ENCODE measurements around the gene VAPA. TPM values are rescaled to one million over a fixed set of nuclear protein-coding genes. Genes with fewer than 3 reads are reported as not detected.

The VAPA gene
- polyA plus RNA-seq, 1 of the 3 experiments (the other 2 are of a cell fraction): 109 TPM

DNA sequence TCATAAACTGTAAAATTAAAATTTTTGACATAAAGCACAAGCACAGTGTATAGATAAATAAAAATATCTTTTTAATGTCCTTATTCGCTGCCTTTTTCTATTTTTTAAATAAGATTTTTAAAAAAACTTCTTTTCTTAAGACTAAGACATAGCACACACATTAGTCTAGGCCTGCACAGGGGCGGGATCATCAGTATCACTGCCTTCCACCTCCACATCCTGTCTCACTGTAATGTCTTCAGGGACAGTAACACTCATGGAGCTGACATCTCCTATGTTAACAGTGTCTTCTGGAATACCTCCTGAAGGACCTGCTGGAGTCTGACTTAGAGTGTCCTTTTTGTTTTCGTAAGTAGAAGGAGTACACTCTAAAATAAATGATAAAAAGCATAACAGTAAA is 33.0 kb downstream of the VAPA start:
- 92% methylated on average over 3 of the region's 3 CpGs for WGBS (ENCODE audit: low lambda C conversion rate)
- Histone ChIP-seq H3K27me3 (ENCODE audit: insufficient read depth) (no peaks in the 10 kb centered on the region), H3K9ac (no peak overlapping the region), H3F3A (replicated peaks; ENCODE audit: insufficient read depth) (peaks cover 18% of the 10 kb centered on the region), H3K79me2 (ENCODE audit: insufficient read depth) (peaks cover 67% of the 10 kb centered on the region), H4K20me1 (ENCODE audit: insufficient read depth) (peaks cover 15% of the 10 kb centered on the region), H3K4me1 (ENCODE audit: control insufficient read depth in 1 of 2, insufficient read depth in 2 of 2, low read depth in 1 of 2, low read length in 1 of 2) (no peaks in the 10 kb centered on the region; a peak in 1 of 4 replicates), H3K4me3 (ENCODE audit: low read depth in 2 of 2, low read length in 1 of 2) (no peak overlapping the region), H3K4me2 (no peak overlapping the region), H3K9me2 (no peaks in the 10 kb centered on the region), H2AFZ (ENCODE audit: low read depth) (no peak overlapping the region), H3K9me3 (no peaks in the 10 kb centered on the region), H3K36me3 (replicated peaks in 1 of 2; ENCODE audit: control insufficient read depth in 1 of 2, insufficient read depth in 2 of 2, low read length in 1 of 2) (peaks cover 52 to 70% of the 10 kb centered on the region in 2 experiments), H3K27ac (ENCODE audit: low read depth in 2 of 2, low read length in 1 of 2) (no peak overlapping the region; a peak in 1 of 4 replicates)
- TF ChIP-seq, protein P1, sequence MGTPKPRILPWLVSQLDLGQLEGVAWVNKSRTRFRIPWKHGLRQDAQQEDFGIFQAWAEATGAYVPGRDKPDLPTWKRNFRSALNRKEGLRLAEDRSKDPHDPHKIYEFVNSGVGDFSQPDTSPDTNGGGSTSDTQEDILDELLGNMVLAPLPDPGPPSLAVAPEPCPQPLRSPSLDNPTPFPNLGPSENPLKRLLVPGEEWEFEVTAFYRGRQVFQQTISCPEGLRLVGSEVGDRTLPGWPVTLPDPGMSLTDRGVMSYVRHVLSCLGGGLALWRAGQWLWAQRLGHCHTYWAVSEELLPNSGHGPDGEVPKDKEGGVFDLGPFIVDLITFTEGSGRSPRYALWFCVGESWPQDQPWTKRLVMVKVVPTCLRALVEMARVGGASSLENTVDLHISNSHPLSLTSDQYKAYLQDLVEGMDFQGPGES (IDR thresholded peaks at IDR 0.05; ENCODE audit: low read depth, low read length): no peak
- no peak for TF ChIP-seq RCOR1 (IDR thresholded peaks at IDR 0.05; ENCODE audit: low read length)
- TF ChIP-seq YY1 (IDR thresholded peaks at IDR 0.05; ENCODE audit: low read depth): no peak
- no peak for TF ChIP-seq MEF2A (IDR thresholded peaks at IDR 0.05; ENCODE audit: borderline replicate concordance, low read depth)
- no peak for TF ChIP-seq FOSL2 (IDR thresholded peaks at IDR 0.05; ENCODE audit: borderline replicate concordance, low read depth)
- no peak for TF ChIP-seq EP300 (IDR thresholded peaks at IDR 0.05; ENCODE audit: borderline replicate concordance in 1 of 2, low read depth in 1 of 2, low read length in 1 of 2)
- TF ChIP-seq FOXM1 (IDR thresholded peaks at IDR 0.05; ENCODE audit: low read depth): no peak
- no peak for TF ChIP-seq NRF1 (IDR thresholded peaks at IDR 0.05; ENCODE audit: low read depth, low read length)
- TF ChIP-seq RAD21 (IDR thresholded peaks at IDR 0.05; ENCODE audit: low read length): no peak
- no peak for TF ChIP-seq ELF1 (IDR thresholded peaks at IDR 0.05)
- TF ChIP-seq, protein P2, sequence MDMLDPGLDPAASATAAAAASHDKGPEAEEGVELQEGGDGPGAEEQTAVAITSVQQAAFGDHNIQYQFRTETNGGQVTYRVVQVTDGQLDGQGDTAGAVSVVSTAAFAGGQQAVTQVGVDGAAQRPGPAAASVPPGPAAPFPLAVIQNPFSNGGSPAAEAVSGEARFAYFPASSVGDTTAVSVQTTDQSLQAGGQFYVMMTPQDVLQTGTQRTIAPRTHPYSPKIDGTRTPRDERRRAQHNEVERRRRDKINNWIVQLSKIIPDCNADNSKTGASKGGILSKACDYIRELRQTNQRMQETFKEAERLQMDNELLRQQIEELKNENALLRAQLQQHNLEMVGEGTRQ (IDR thresholded peaks at IDR 0.05; ENCODE audit: borderline replicate concordance, low read depth, low read length): no peak
- no peak for TF ChIP-seq FOXJ3 (CRISPR knock-in tag; IDR thresholded peaks at IDR 0.05)
- TF ChIP-seq CHD2 (IDR thresholded peaks at IDR 0.05; ENCODE audit: low read length, partially characterized antibody): no peak
- TF ChIP-seq RFX5 (IDR thresholded peaks at IDR 0.05; ENCODE audit: low read length): no peak
- no peak for TF ChIP-seq NFIC (IDR thresholded peaks at IDR 0.05; ENCODE audit: borderline replicate concordance)
- ChIA-PET POLR2A (no interaction called here), CTCF (interaction anchor here (0.6 to 1.4 kb wide), 2 partner anchors 9 to 140 kb away, joined by 3 read pairs; no protein-coding TSS in a partner anchor)
- no peak for DNase-seq

DNA sequence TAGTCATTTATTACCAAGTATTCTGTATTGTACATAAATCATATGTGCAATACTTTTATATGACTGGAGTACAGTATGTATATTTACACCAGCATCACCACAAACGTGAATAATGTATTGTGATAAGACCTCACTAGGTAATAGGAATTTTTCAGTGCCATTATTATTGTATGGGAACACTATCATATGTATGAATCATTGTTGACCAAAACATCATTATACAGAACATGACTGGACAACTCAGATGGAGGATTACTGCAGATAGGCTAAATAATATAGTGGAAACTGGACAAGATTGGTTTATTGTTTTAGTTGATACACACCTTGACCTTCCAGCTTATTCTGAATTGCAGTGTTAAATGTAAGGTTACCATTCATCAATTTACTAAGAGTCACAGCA is 33.4 kb downstream of the VAPA start:
- peaks cover 17% of the 10 kb centered on the region for H3F3A ChIP-seq (replicated peaks; ENCODE audit: insufficient read depth)
- DNase-seq: no peak
- no peak overlapping the region for H3K27ac ChIP-seq (ENCODE audit: low read depth in 2 of 2, low read length in 1 of 2)
- peaks cover 53 to 72% of the 10 kb centered on the region in 2 experiments for H3K36me3 ChIP-seq (replicated peaks in 1 of 2; ENCODE audit: control insufficient read depth in 1 of 2, insufficient read depth in 2 of 2, low read length in 1 of 2)
- no peaks in the 10 kb centered on the region for H3K27me3 ChIP-seq (ENCODE audit: insufficient read depth)
- H4K20me1 ChIP-seq (ENCODE audit: insufficient read depth): peaks cover 18% of the 10 kb centered on the region
- no peak overlapping the region for H2AFZ ChIP-seq (ENCODE audit: low read depth)
- H3K79me2 ChIP-seq (ENCODE audit: insufficient read depth): peaks cover 67% of the 10 kb centered on the region
- no peak overlapping the region for H3K4me2 ChIP-seq
- H3K4me3 ChIP-seq (ENCODE audit: low read depth in 2 of 2, low read length in 1 of 2): no peak overlapping the region
- POLR2A ChIA-PET: no interaction called here
- H3K9ac ChIP-seq: no peak overlapping the region
- CTCF ChIA-PET: interaction anchor here (1.4 kb wide), 1 partner anchor 9 kb away, joined by 3 read pairs; no protein-coding TSS in a partner anchor
- no peaks in the 10 kb centered on the region; a peak in 1 of 4 replicates for H3K4me1 ChIP-seq (ENCODE audit: control insufficient read depth in 1 of 2, insufficient read depth in 2 of 2, low read depth in 1 of 2, low read length in 1 of 2)
- no peaks in the 10 kb centered on the region for H3K9me3 ChIP-seq
- TF ChIP-seq, protein P2 (IDR thresholded peaks at IDR 0.05; ENCODE audit: borderline replicate concordance, low read depth, low read length): no peak
- no peak for TF ChIP-seq FOSL2 (IDR thresholded peaks at IDR 0.05; ENCODE audit: borderline replicate concordance, low read depth)
- no peak for TF ChIP-seq EP300 (IDR thresholded peaks at IDR 0.05; ENCODE audit: borderline replicate concordance in 1 of 2, low read depth in 1 of 2, low read length in 1 of 2)
- TF ChIP-seq, protein P3, sequence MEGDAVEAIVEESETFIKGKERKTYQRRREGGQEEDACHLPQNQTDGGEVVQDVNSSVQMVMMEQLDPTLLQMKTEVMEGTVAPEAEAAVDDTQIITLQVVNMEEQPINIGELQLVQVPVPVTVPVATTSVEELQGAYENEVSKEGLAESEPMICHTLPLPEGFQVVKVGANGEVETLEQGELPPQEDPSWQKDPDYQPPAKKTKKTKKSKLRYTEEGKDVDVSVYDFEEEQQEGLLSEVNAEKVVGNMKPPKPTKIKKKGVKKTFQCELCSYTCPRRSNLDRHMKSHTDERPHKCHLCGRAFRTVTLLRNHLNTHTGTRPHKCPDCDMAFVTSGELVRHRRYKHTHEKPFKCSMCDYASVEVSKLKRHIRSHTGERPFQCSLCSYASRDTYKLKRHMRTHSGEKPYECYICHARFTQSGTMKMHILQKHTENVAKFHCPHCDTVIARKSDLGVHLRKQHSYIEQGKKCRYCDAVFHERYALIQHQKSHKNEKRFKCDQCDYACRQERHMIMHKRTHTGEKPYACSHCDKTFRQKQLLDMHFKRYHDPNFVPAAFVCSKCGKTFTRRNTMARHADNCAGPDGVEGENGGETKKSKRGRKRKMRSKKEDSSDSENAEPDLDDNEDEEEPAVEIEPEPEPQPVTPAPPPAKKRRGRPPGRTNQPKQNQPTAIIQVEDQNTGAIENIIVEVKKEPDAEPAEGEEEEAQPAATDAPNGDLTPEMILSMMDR (IDR thresholded peaks at IDR 0.05): no peak
- no peak for TF ChIP-seq ZBTB33 (IDR thresholded peaks at IDR 0.05; ENCODE audit: borderline replicate concordance, low read depth)
- no peak for TF ChIP-seq MXI1 (IDR thresholded peaks at IDR 0.05; ENCODE audit: low read depth, low read length)
- TF ChIP-seq ELF1 (IDR thresholded peaks at IDR 0.05): no peak
- TF ChIP-seq FOXM1 (IDR thresholded peaks at IDR 0.05; ENCODE audit: low read depth): no peak
- no peak for TF ChIP-seq GATA2 (CRISPR knock-in tag; IDR thresholded peaks at IDR 0.05)
- no peak for TF ChIP-seq EZH2phosphoT487 (IDR thresholded peaks at IDR 0.05; ENCODE audit: borderline replicate concordance, low read depth)
- no peak for TF ChIP-seq JUND (IDR thresholded peaks at IDR 0.05)
- 90% methylated on average over 1 of the region's 1 CpG for WGBS (ENCODE audit: low lambda C conversion rate)
- H3K9me2 ChIP-seq: no peaks in the 10 kb centered on the region

Data from SK-N-SH (cell line).